GM19035 (cell line): ENCODE data around the gene C4BPB.

ENCODE experiments used
- ATAC-seq: cut with Tn5 transposase; IDR thresholded peaks from one replicate; pipeline ENCODE4 v1.9.1; 2021; ENCODE audit not compliant: unreplicated experiment

The C4BPB gene

GRCh38 chr1:207130252-207131036, 41.8 kb downstream of the C4BPB start:
- ATAC-seq = no peak

- no peak for ATAC-seq
These were observed 42.5 kb downstream of the C4BPB start for GRCh38 chr1:207131163-207131562.

- no peak for ATAC-seq
These were observed 45.9 kb downstream of the C4BPB start for GRCh38 chr1:207134581-207134980.

GRCh38 chr1:207139616-207140015, 51.0 kb downstream of the C4BPB start:
- no peak for ATAC-seq

GRCh38 chr1:207140536-207140935, 51.9 kb downstream of the C4BPB start:
- no peak for ATAC-seq

GRCh38 chr1:207145401-207146058, 56.9 kb downstream of the C4BPB start:
- ATAC-seq = no peak
